ENCODE results near the gene AFAP1. TPM values are rescaled to one million over a fixed set of nuclear protein-coding genes. Genes with fewer than 3 reads are reported as not detected.

The AFAP1 gene
- total and polyA plus RNA-seq, 2 donors (not counting 1 experiment from before 2014, with no cell fraction given), result 0.03 to 0.44 TPM

DNA sequence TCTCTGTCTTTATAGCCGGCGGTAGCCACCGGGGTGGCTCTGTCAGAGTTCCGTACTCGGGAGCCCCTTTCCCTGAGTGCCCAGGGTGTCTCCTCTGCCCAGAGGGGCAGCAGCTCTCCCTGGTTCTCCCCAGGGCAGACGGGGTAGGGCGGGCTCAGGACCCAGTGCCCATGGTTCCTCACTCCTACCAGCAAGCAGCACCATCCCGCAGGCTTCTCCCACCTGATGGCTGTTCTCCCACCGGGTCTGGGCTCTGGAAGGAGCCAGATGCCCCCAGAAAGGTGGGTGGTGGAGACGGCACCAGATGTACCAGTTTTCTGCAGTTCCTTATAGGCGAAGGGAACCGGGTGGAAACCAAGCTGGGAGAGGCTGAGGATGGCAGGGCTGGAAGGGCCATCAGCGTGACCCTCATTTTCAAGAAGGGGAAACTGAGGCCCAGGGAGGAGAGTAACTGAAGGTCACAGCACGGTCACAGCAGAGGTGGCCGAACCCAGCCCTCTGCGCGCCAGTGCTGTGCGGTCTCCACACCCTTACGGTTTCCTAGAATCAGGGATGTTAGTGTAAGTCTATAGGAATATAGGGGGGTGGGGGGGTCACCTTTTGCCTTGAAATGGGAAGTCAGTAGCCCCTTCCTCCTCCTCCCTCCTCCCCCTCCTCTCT lies 198.7 kb downstream of the AFAP1 start:
- H3K79me2 ChIP-seq (ENCODE audit: control insufficient read depth, insufficient read depth, low read length), result no peaks in the 10 kb centered on the region
- Mint-ChIP-seq H3K9me3 (ENCODE audit: insufficient read depth) (no peaks in the 10 kb centered on the region), H3K4me1 (no peaks in the 10 kb centered on the region), H3K4me3 (no peak overlapping the region), H3K27me3 (no peaks in the 10 kb centered on the region), H3K27ac (no peak overlapping the region)
- intact Hi-C loops (cut with micrococcal nuclease), result no loop called here
- ChIA-PET CTCF (no interaction called here), POLR2A (no interaction called here)
- no peak for DNase-seq
- no peak overlapping the region for H3K4me2 ChIP-seq (replicated peaks; ENCODE audit: low read depth, low read length, poor library complexity, severe bottlenecking)
- TF ChIP-seq, protein P1, sequence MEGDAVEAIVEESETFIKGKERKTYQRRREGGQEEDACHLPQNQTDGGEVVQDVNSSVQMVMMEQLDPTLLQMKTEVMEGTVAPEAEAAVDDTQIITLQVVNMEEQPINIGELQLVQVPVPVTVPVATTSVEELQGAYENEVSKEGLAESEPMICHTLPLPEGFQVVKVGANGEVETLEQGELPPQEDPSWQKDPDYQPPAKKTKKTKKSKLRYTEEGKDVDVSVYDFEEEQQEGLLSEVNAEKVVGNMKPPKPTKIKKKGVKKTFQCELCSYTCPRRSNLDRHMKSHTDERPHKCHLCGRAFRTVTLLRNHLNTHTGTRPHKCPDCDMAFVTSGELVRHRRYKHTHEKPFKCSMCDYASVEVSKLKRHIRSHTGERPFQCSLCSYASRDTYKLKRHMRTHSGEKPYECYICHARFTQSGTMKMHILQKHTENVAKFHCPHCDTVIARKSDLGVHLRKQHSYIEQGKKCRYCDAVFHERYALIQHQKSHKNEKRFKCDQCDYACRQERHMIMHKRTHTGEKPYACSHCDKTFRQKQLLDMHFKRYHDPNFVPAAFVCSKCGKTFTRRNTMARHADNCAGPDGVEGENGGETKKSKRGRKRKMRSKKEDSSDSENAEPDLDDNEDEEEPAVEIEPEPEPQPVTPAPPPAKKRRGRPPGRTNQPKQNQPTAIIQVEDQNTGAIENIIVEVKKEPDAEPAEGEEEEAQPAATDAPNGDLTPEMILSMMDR (IDR thresholded peaks at IDR 0.05), result no peak
- no peak for TF ChIP-seq EZH2 (IDR thresholded peaks at IDR 0.05; ENCODE audit: borderline replicate concordance, insufficient read depth, low read depth, low read length, poor library complexity, severe bottlenecking)
- ATAC-seq (ENCODE audit: low read depth), result no peak
- no peaks in the 10 kb centered on the region for H3K4me1 ChIP-seq (ENCODE audit: control insufficient read depth in 2 of 2, insufficient read depth in 2 of 2, low read length in 2 of 2)
- H3K36me3 ChIP-seq (replicated peaks in 1 of 2; ENCODE audit: control extremely low read depth in 1 of 2, control insufficient read depth in 1 of 2, extremely low read depth in 1 of 2, insufficient read depth in 2 of 2, low read length in 1 of 2), result no peaks in the 10 kb centered on the region
- no peaks in the 10 kb centered on the region for H3K27me3 ChIP-seq (replicated peaks in 1 of 4; ENCODE audit: control extremely low read depth in 1 of 4, control insufficient read depth in 3 of 4, insufficient read depth in 4 of 4, low read length in 3 of 4)
- no peaks in the 10 kb centered on the region for H4K20me1 ChIP-seq (ENCODE audit: control insufficient read depth, insufficient read depth, low read length, poor library complexity, severe bottlenecking)
- peaks cover 0 to 24% (median 0%) of the 10 kb centered on the region in 3 donors for H3K9me3 ChIP-seq (ENCODE audit: control extremely low read depth in 1 of 3, control insufficient read depth in 2 of 3, insufficient read depth in 1 of 3, low read length in 2 of 3)
- H3K9ac ChIP-seq (ENCODE audit: low read length), result no peak overlapping the region
- H2AFZ ChIP-seq (ENCODE audit: insufficient read depth, low read depth, low read length, poor library complexity, severe bottlenecking), result no peak overlapping the region
- no peak overlapping the region for H3K4me3 ChIP-seq (ENCODE audit: control extremely low read depth in 1 of 5, extremely low read depth in 1 of 5, insufficient read depth in 1 of 5, low read depth in 2 of 5, low read length in 4 of 5)
- H3K27ac ChIP-seq (ENCODE audit: low read length in 2 of 2), result no peak overlapping the region
- 97% methylated on average over 13 of the region's 19 CpGs for WGBS (ENCODE audit: insufficient coverage)

- H3K4me3 ChIP-seq (ENCODE audit: control extremely low read depth in 1 of 5, extremely low read depth in 1 of 5, insufficient read depth in 1 of 5, low read depth in 2 of 5, low read length in 4 of 5), result no peak overlapping the region
- H3K4me1 Mint-ChIP-seq, result no peaks in the 10 kb centered on the region
- no peaks in the 10 kb centered on the region for H3K27me3 ChIP-seq (replicated peaks in 1 of 4; ENCODE audit: control extremely low read depth in 1 of 4, control insufficient read depth in 3 of 4, insufficient read depth in 4 of 4, low read length in 3 of 4)
- H3K9me3 Mint-ChIP-seq (ENCODE audit: insufficient read depth), result no peaks in the 10 kb centered on the region
- H2AFZ ChIP-seq (ENCODE audit: insufficient read depth, low read depth, low read length, poor library complexity, severe bottlenecking), result no peak overlapping the region
- POLR2A ChIA-PET, result no interaction called here
- no peaks in the 10 kb centered on the region for H4K20me1 ChIP-seq (ENCODE audit: control insufficient read depth, insufficient read depth, low read length, poor library complexity, severe bottlenecking)
- H3K4me2 ChIP-seq (replicated peaks; ENCODE audit: low read depth, low read length, poor library complexity, severe bottlenecking), result no peak overlapping the region
- H3K36me3 ChIP-seq (replicated peaks in 1 of 2; ENCODE audit: control extremely low read depth in 1 of 2, control insufficient read depth in 1 of 2, extremely low read depth in 1 of 2, insufficient read depth in 2 of 2, low read length in 1 of 2), result no peaks in the 10 kb centered on the region
- no peaks in the 10 kb centered on the region for H3K79me2 ChIP-seq (ENCODE audit: control insufficient read depth, insufficient read depth, low read length)
- 83% methylated on average over 44 of the region's 45 CpGs for WGBS (ENCODE audit: insufficient coverage)
- peaks cover 0 to 24% (median 0%) of the 10 kb centered on the region in 3 donors for H3K9me3 ChIP-seq (ENCODE audit: control extremely low read depth in 1 of 3, control insufficient read depth in 2 of 3, insufficient read depth in 1 of 3, low read length in 2 of 3)
- H3K27ac ChIP-seq (ENCODE audit: low read length in 2 of 2), result no peak overlapping the region
- TF ChIP-seq, protein P1 (IDR thresholded peaks at IDR 0.05), result no peak
- no peak for TF ChIP-seq EZH2 (IDR thresholded peaks at IDR 0.05; ENCODE audit: borderline replicate concordance, insufficient read depth, low read depth, low read length, poor library complexity, severe bottlenecking)
- no peak overlapping the region for H3K4me3 Mint-ChIP-seq
- no peaks in the 10 kb centered on the region for H3K4me1 ChIP-seq (ENCODE audit: control insufficient read depth in 2 of 2, insufficient read depth in 2 of 2, low read length in 2 of 2)
- no peak overlapping the region for H3K27ac Mint-ChIP-seq
- intact Hi-C loops (cut with micrococcal nuclease), result no loop called here
- no peak for DNase-seq
- no peak overlapping the region for H3K9ac ChIP-seq (ENCODE audit: low read length)
- CTCF ChIA-PET, result no interaction called here
- H3K27me3 Mint-ChIP-seq, result no peaks in the 10 kb centered on the region
- ATAC-seq (ENCODE audit: low read depth), result no peak
Observed at GRCh38 chr4:7739918-7740865, 199.5 kb downstream of the AFAP1 start.

Measured in B cell (primary cell).